HG03439 (cell line): ENCODE measurements around the gene BHLHE41.
A peak's percentile ranks its signal among the peaks of the same experiment; 100 is the strongest.

Source experiments
- ATAC-seq: cut with Tn5 transposase; IDR thresholded peaks from one replicate; pipeline ENCODE4 v1.9.1; 2021; ENCODE audit warnings: mild to moderate bottlenecking, moderate library complexity; ENCODE audit not compliant: unreplicated experiment

Gene BHLHE41

GRCh38 chr12:26090836-26091510, 33.9 kb downstream of the BHLHE41 start:
- ATAC-seq, result no peak

DNA sequence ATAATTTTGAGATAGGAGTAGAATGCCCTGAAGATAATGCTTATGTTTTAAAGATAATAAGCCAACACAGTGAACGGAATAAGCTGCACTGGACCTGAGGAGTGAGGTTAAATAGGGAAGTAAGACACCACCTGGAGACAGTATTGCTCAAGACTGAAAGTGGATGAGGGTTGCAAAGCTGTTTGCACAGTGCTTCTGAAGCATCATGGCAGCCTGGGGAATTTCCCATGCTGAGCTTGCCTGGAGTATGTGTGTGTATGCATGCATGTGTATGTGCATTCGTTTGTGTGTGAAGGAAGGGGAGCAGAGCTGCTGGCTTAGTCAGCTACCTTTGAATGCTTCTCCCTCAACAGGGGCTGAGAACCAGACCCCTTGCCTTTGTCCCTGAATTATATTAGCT, 35.8 kb downstream of the BHLHE41 start:
- peak; percentile 81 for ATAC-seq

- no peak for ATAC-seq
Measured at GRCh38 chr12:26086936-26087335, 37.9 kb downstream of the BHLHE41 start.

DNA sequence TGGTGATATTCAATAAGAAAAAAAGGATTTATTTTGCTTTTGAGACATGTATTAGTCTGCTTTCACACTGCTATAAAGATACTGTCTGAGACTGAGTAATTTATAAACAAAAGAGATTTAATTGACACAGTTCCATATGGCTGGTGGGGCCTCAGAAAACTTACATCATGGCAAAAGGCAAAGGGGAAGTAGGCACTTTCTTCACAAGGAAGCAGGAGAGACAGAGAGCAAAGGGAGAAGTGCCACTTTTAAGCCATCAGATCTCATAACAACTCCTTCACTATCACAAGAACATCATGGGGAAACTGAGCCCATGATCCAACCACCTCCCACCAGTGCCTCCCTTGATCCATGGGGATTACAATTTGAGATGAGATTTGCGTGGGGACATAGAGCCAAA, 43.9 kb downstream of the BHLHE41 start:
- ATAC-seq, result no peak

DNA sequence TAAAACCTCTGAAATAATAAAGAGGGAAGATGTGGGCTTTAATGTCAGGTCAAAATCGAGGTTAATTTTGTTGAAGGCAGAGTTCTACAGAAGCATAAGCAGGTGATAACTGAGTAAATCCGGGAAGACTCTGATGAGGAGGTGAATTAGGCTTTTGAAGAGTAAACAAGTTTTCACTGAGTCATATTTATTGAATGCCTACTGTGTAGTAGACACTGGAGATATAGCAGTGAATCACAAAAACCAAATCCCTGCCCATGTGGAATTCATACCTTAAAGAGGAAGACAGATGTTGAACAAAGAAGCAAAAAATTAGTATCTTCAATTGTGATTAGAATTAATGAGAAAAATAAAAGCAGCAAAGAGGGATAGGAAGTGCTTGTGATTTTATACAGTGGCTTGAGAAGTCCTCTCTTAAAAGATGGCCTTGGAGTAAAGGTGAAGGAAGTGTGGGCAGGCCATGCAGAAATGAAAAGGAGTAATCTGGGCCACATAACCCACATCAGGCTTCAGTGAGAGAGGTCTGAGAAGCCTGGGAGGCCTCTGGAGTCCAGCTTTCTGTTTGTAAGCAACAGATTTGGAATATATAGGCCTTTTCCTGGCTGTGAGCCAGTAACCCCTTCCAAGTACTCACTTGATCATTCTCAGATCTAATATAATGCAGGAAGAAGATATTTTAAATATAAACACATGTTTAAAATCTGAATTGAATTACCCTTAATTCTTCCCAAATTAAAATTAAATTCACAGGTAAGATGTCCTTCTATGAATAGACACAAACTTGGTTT, 46.7 kb downstream of the BHLHE41 start:
- ATAC-seq, result no peak
